Measurements from ENCODE around the gene PP2D1.
"Not testable (repeated sequence)": the region's sequence is repeated elsewhere in the genome, so short reads cannot be mapped to it uniquely, and the experiment has no call there.

PP2D1 gene

DNA sequence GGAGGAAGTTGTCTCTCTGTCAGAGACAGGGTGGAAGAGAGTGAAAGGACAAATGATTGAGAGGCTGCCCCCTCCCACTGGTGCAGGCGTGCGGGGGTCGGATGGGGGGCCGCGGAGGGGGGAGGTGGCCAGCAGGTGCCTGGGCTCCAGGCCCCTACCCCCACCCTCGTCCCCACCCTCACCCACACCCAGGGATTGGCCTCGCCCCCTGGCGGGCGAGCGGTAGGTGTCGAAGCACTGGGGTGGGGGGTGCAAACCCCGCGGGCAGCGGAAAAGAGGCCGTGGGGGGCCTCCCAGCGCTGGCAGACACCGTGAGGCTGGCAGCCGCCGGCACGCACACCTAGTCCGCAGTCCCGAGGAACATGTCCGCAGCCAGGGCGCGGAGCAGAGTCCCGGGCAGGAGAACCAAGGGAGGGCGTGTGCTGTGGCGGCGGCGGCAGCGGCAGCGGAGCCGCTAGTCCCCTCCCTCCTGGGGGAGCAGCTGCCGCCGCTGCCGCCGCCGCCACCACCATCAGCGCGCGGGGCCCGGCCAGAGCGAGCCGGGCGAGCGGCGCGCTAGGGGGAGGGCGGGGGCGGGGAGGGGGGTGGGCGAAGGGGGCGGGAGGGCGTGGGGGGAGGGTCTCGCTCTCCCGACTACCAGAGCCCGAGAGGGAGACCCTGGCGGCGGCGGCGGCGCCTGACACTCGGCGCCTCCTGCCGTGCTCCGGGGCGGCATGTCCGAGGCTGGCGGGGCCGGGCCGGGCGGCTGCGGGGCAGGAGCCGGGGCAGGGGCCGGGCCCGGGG, 27.9 kb upstream of the PP2D1 start, which contains the start of gene KAT2B:
Gene KAT2B, plus strand, starts transcription at position 682 of the 783 bp plus-strand sequence. Its CDS starts 32 bp downstream, at position 714.
- peak in 1 of 2 experiments; percentile 71 for DNase-seq

GRCh38 chr3:20039466-20039764, 27.4 kb upstream of the PP2D1 start:
- DNase-seq: no peak

DNA sequence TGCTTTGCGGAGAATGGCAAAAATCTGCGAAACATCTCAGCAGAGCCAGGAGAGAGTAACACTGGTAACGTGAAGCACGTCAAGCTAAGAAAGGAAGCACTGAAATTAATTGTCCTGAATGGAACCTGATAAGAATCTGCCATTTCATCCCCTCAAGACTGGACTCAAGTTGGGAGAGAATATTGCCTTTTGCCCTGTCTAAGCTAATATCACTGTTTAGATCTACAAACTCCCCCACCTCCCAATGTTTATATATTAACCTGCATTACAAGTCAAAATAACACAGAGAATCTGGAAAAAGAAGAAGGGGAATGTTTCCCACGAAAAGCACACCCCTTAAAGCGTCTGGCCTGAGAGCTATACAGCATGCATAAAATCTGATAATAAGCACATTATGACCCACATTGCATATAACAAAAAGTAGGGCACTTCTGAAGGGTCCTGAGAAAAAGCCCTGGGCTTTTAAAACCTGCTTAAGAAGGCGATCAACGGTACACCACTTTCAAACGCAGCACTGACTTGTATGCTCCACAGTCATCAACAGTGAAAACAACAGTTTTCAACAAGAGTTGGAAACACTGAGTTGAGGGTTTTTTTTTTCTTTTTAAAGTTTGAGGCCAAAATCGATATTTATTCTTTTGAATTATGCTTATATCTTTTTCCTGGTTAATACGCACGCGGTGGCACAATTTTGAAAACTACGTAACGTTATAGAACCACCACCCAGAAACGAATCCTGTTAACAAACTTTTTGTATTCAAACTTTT, 26.8 kb upstream of the PP2D1 start:
- no peak for DNase-seq

DNA sequence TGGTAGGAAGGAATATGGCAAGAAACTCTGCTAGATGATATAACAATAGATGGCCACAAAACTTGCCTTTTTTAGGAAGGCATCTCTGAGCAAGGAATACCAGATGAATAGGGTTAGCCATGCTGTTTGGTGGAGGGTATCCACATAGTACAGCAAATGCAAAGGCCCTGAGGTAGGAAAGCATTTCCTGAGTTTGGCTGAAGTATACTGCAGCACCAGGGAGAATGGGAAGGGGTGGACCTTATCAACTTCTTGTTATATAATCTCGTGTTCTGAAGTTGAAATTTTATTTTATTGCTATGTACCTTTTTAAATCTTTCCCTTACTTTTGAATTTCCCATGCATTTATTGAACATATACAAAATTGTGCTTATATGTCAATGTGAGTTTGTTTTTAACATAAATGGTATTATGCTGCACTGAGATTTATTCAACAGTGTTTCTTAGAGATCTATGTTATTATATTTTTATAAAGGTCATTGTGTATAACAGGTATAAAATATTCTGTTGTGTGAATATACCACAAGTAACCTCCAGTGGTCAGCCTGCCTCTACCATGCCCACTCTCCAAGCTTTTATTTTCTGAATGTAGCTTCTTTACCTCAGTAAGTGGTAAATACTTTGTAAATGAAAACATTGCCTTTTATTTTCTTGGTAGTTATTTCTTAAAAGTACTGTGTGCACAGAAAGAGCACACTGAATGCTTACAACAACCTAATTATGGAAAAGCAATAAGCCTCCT, 25.4 kb upstream of the PP2D1 start:
- DNase-seq: no peak

DNA sequence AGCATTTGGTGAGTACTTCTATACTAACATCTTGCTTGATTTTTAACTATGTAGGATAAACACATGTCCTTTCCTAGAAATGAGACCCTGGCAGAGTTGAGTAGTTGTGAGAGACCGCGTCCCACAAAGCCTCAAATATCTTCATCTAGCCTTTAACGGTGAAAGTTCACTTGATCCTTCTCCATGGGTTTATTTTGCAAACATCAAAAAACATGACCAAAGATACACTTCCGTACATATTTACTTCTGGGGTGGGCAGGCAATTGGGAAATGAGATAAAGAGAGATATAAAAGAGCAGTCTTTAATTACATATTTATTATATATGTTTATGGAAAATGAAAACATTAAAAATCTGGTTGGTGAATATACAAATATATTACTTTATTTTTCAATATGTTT, 23.0 kb upstream of the PP2D1 start:
- no peak for DNase-seq

- DNase-seq: not testable (repeated sequence)
Measured at GRCh38 chr3:20031939-20032338, 19.9 kb upstream of the PP2D1 start.

GRCh38 chr3:20028905-20029331, 16.9 kb upstream of the PP2D1 start:
- no peak for DNase-seq

DNA sequence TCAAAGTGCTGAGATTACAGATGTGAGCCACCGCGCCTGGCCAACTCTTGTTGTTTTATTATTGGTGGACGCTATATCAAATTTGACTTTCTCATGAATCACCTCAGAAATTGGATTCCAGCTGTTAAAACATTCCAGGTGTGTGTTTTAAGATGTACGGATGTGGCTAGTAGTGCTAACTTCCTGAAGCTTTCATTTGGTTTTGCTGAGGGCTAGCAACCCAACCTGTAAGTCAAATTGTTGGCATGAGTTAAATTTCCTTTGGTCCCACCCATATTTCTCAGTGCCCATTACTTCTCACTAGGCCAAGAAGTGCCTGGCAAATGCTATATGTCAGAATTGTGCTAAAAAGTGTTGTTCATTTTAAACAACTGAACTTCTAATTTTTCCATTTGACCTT, 15.1 kb upstream of the PP2D1 start:
- DNase-seq: no peak

GRCh38 chr3:20023623-20024405, 11.8 kb upstream of the PP2D1 start:
- DNase-seq: no peak

DNA sequence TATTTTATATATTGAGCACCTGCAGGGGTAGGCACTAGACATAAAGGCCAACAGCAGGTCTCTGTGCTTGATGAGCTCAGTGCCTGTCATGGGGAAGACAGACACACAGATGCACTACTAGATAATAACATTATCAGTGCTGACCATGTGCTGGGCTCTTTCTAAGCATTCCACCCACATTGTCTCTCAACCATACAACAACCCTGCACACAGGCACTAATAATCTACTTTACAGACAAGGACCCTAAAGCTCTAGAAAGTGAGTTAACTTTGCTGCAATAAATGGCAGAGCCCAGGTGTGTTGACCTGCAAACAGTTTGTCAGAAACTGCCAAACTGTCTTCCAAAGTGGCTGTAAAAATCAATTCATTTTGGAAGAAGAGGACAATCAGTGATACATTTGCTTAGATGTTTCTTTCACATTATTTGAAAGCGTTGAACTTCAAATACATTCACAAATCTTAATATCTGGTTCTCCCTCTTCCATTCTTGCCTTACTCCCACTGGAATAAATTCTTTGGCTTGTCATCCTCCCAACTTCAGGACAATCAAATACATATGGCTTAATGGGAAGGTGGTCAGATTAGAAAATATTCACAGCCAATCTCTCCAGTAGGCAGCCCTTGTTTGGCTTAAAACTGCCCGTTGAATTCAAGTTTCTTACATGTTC, 11.0 kb upstream of the PP2D1 start:
- DNase-seq: no peak

DNA sequence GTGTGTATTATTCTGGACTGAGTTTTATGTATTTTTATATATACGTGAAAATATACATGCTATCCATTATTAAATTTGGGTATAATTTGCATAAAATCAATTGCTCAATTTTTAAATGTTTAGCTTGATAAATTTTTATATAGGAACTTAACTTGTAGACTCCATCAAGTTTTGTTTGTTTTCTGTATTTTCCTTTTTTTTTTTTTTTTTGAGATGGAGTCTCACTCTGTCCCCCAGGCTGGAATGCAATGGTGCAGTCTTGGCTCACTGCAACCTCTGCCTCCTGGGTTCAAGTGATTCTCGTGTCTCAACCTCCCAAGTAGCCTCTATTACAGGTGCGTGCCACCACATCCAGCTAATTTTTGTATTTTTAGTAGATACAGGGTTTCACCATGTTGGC, 4.0 kb upstream of the PP2D1 start:
- DNase-seq: not testable (repeated sequence)

- DNase-seq: no peak
Measured at GRCh38 chr3:20015525-20015924, 3.5 kb upstream of the PP2D1 start.

DNA sequence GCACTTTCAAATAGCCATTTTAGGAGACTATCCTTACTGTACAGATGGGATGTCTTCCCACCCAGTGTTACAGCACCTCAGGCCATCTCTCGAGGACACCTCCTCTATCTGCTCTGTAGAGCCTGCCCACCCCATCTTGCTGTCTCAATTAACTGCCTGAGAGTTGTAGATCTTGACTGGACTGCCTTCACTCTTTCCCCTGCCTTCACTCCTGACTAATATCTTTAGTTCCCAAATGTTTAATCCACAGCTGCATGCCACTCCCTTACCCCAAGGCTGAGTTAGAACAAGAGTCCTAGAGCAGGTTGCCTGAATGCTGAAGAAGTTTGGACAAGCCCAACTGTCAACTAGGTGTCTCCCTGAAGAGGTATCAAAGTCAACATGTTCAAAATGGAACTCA, 1.3 kb upstream of the PP2D1 start:
- DNase-seq: no peak

DNA sequence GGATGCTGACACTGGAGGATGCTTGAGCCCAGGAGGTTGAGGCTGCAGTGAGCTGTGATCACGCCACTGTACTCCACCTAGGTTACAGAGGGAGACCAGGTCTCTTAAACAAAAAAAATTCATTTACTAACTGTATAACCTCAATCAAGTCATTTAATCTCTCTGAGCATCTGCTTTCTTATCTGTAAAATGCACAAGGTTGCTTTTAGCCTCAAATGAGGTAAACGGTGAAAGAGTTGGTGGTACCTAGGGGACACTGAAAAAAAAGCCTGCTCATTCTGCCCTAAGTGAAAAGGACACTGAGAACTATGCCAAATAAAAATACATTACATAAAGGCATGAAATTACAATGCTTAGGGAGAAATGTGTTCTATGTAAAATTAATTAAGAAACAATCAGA, 3.4 kb downstream of the PP2D1 start:
- no peak for DNase-seq

DNA sequence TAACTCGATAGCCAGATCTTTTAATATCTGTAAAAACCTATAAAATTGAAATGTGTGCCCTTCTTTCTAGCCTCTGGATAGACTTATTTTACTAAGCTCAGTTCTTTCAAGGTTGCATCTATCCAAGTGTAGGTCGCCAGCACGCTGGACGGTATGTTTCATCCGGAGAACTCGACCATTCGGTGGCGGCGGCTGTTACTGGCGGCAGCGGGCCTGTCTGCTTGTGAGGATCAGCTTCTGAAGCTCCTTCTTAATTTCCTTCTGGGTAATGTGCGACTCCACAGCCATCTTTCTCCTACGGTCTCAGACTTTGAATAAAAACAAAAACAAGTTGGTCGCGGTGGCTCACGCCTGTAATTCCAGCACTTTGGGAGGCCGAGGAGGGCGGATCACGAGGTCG, 4.1 kb downstream of the PP2D1 start:
- no peak for DNase-seq

DNA sequence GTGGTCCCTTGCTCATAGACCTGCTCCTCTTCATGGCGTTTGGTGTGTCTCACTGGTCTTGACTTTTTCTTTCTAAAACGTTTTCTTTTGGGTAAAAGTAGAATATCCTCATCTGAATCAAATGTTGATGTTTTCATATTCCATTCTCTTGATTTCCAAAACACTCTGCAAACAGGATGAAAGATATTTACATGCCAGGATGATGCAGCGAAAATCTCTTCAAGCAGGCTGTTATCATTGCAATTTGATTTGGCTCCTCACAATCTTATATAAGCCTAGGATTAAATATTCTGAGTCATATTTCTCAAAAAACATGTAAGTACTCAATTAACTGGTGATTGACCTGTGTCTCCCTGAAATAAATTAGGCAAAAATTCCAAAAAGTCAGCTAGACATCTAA, 10.1 kb downstream of the PP2D1 start:
- DNase-seq: no peak

GRCh38 chr3:19997502-19997901, 14.6 kb downstream of the PP2D1 start:
- no peak for DNase-seq

DNA sequence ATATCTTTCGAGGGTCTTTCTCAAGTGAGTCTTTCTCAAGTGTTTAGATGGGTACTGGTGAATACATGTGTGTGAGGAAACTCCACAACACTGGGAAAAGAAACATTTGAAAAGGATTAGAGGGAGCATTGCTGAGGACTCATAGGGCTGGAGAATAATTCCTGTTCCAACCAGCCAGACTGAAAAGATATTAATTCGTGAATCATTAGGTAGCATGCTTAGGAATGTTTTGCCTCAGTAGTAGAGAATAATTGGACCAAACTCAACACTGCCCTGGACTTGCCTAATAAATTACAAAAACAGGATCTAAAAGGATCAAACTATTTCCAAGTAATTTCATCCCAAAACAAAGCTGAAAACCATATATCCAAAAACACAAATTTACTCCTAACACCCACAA, 17.3 kb downstream of the PP2D1 start:
- DNase-seq: no peak

DNA sequence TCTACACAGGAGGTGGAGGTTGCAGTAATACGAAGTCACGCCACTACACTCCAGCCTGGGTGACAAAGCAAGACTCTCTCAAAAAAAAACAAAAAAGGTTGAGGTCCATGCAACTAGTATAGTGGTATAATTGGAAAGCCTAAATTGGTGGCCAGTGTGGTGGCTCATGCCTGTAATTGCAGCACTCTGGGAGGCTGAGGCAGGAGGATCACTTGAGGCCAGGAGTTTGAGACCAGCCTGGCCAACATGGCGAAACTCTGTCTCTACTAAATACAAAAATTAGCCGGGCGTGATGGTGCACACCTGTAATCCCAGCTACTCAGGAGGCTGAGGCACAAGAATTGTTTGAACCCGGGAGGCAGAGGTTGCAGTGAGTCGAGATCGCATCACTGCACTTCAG, 23.2 kb downstream of the PP2D1 start:
- not testable (repeated sequence) for DNase-seq

DNA sequence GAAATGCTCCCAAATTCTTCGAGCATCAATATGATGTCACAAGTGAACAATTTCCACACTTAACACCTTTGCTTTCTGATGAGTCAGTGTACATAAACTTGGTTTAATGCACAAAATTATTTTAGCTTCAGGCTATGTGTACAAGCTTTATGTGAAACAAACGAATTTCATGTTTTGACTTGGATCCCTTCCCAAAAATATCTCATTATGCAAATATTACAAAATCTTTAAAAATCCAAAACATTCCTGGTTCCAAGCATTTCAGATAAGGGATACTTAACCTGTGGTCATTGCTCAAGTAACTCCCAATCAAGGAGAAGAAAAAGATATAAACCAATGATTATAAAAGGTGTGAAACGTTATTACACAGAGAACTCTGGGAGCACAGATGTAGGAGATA, 40.0 kb downstream of the PP2D1 start:
- no peak for DNase-seq

DNA sequence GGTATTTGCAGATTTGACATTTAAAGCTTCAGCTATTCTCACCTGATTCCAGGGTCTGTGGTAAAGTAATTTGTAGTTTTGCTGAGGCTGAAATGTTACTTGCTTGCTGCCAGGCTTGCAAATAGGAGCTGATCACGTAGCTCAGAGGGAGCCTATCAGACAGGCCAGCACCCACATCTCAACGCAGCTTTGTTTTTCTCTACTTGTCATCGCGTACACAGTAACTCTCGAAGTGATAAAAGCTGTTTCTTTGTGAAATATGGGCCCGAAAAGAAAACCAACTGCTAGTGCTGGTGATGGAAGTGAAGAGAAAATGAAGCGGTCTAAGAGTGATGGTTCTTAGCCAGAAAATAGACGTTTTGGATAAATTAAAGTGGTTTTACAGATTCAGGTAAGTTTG, 41.7 kb downstream of the PP2D1 start:
- DNase-seq: no peak

DNA sequence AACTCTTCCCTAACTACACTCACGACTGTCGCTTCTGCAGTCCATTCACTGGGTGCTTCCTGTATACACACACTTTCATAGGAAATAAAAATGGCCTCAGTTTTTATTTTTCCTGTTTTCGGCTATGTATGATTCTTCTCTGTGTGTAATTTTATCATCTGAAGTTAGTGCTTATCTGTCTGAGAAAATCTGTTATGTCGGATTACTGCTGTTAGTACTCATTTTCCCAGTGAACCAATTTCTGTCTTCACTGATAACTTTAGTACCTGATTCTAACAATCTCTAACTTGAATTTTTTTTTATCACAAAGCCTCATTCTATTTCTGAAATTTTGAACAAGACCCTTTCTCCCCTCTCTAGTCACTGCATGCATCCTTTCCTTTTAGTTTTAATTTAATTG, 44.3 kb downstream of the PP2D1 start:
- DNase-seq: no peak

All from NCI-H446 (cell line).